GM12878 (cell line): ENCODE results near the gene HOXD10. TPM values are rescaled to one million over a fixed set of nuclear protein-coding genes. Genes with fewer than 3 reads are reported as not detected.

ENCODE experiments used
- ATAC-seq: fragments of 200-7000 bp; cut with Tn5 transposase; 3 replicates; pipeline ENCODE4 v1.9.1; 2020; ENCODE audit warnings: mild to moderate bottlenecking, moderate library complexity
- BruUV-seq: library from RNA; stranded (reverse); fragments of 400-500 nt; replicated peaks from 2 replicates; lab custom pipeline; 2021; lab: Mats Ljungman, UMichigan
- CTCF ChIA-PET: fragments of 300-600 bp; sonication (Branson Sonifier 250); formaldehyde crosslinking; extraction: SDS; loops from one replicate; lab custom pipeline; 2021; ENCODE audit warnings: inconsistent platforms; lab: Yijun Ruan, JAX
- POLR2A ChIA-PET: fragments of 350-600 bp; formaldehyde crosslinking; extraction: SDS; loops from one replicate; lab custom pipeline; 2021; ENCODE audit warnings: inconsistent platforms; lab: Charles Lee
- RAD21 ChIA-PET: fragments of 300-600 bp; sonication (Branson Sonifier 250); formaldehyde crosslinking; loops from one replicate; lab custom pipeline; 2023; ENCODE audit warnings: antibody characterized with exemption; ENCODE audit not compliant: unreplicated experiment; lab: Charles Lee
- SMC1A ChIA-PET: fragments of 300-600 bp; sonication (Branson Sonifier 250); formaldehyde crosslinking; loops from one replicate; lab custom pipeline; 2023; ENCODE audit not compliant: unreplicated experiment, uncharacterized antibody; lab: Charles Lee
- DNase-seq: peaks from one replicate; pipeline ENCODE4 v3.0.0-alpha.2; 2011; ENCODE audit warnings: low read depth, low spot score
- FAIRE-seq: peaks from 3 replicates; lab custom pipeline; 2011; peaks lifted over from hg19 to GRCh38; lab: Jason Lieb, UNC
- H2AFZ ChIP-seq: 2 replicates; pipeline ENCODE4 v1.6.0; 2011; ENCODE audit warnings: low read depth, low read length, control low read depth; ENCODE audit not compliant: control insufficient read depth
- H3K27ac ChIP-seq: 2 replicates; pipeline ENCODE4 v1.5.1; 2011; ENCODE audit warnings: control low read depth; ENCODE audit not compliant: control insufficient read depth, insufficient read depth
- H3K27me3 ChIP-seq, 2 experiments: replicated peaks in 1 of 2; 2 replicates each; pipeline versions ENCODE4 v1.6.0 to v1.6.1; 2011; ENCODE audit warnings: low read length in 1 of 2; ENCODE audit not compliant: control insufficient read depth in 2 of 2, insufficient read depth in 2 of 2
- H3K36me3 ChIP-seq, 2 experiments: 2 replicates each; pipeline ENCODE4 v1.5.1; 2011; ENCODE audit warnings: low read length in 1 of 2; ENCODE audit not compliant: control insufficient read depth in 2 of 2, insufficient read depth in 2 of 2
- H3K4me1 ChIP-seq: 2 replicates; pipeline ENCODE4 v1.6.1; 2011; ENCODE audit warnings: mild to moderate bottlenecking, low read length, moderate library complexity, mixed read lengths; ENCODE audit not compliant: control insufficient read depth, insufficient read depth
- H3K4me2 ChIP-seq: 2 replicates; pipeline ENCODE4 v1.6.0; 2011; ENCODE audit warnings: control low read depth; ENCODE audit not compliant: control insufficient read depth, insufficient read depth
- H3K4me3 ChIP-seq: fragments of 200-600 bp; sonication (generic); 2 replicates; pipeline ENCODE4 v1.5.1; 2016
- H3K79me2 ChIP-seq: 2 replicates; pipeline ENCODE4 v1.6.0; 2011; ENCODE audit warnings: low read length; ENCODE audit not compliant: control insufficient read depth, insufficient read depth
- H3K9ac ChIP-seq: 2 replicates; pipeline ENCODE4 v1.8.0; 2011; ENCODE audit warnings: low read length, control low read depth, mixed read lengths; ENCODE audit not compliant: control insufficient read depth, insufficient read depth
- H3K9me3 ChIP-seq: replicated peaks from 3 replicates; pipeline ENCODE4 v1.5.1; 2011; ENCODE audit warnings: mild to moderate bottlenecking, low read length; ENCODE audit not compliant: control insufficient read depth, insufficient read depth
- H4K20me1 ChIP-seq: 2 replicates; pipeline ENCODE4 v1.6.0; 2011; ENCODE audit not compliant: control insufficient read depth, insufficient read depth
- EP300 ChIP-seq, 2 experiments: fragments of 150-350 bp in 1 of 2; IDR thresholded peaks; 2 replicates each; pipeline ENCODE4 v1.6.1; 2011 to 2012; ENCODE audit warnings: low read depth in 2 of 2, low read length in 2 of 2, borderline replicate concordance in 1 of 2, improper control_type of control experiment in 1 of 2, inconsistent platforms in 1 of 2; ENCODE audit not compliant: control insufficient read depth in 1 of 2
- ETV6 ChIP-seq, 2 experiments: fragments of 450-650 bp in 1 of 2; IDR thresholded peaks in 1 of 2; conservative IDR thresholded peaks in 1 of 2; 2 replicates each; pipeline ENCODE4 v1.6.1; 2014; ENCODE audit warnings: antibody characterized with exemption in 1 of 2, borderline replicate concordance in 1 of 2, low read depth in 1 of 2, mild to moderate bottlenecking in 1 of 2, moderate library complexity in 1 of 2
- EZH2 ChIP-seq: IDR thresholded peaks from 2 replicates; pipeline ENCODE4 v1.6.1; 2012; ENCODE audit warnings: low read depth, mild to moderate bottlenecking, control low read depth, inconsistent platforms, low read length, borderline replicate concordance; ENCODE audit not compliant: control insufficient read depth
- IKZF2 ChIP-seq, 2 experiments: fragments of 450-650 bp; IDR thresholded peaks; 2 replicates each; pipeline ENCODE4 v1.6.1; 2017; ENCODE audit warnings: mild to moderate bottlenecking in 2 of 2, moderate library complexity in 2 of 2
- POLR2A ChIP-seq: IDR thresholded peaks from 2 replicates; pipeline ENCODE4 v1.6.1; 2011; ENCODE audit warnings: low read depth, mild to moderate bottlenecking, low read length
- POLR2AphosphoS5 ChIP-seq: IDR thresholded peaks from 2 replicates; pipeline ENCODE4 v1.6.1; 2011; ENCODE audit warnings: mild to moderate bottlenecking, low read length, inconsistent platforms
- SPI1 ChIP-seq: IDR thresholded peaks from 2 replicates; pipeline ENCODE4 v1.6.1; 2011; ENCODE audit warnings: low read depth, mild to moderate bottlenecking, low read length, moderate library complexity, borderline replicate concordance; ENCODE audit not compliant: insufficient read depth
- WGBS: methylation state at CpG from one replicate; pipeline ENCODE4 v1.1.6; 2016; ENCODE audit warnings: low lambda C conversion rate; ENCODE audit not compliant: insufficient replicate concordance, insufficient coverage; ENCODE audit errors: missing lambda C conversion rate; 5-methylcytosine and 5-hydroxymethylcytosine counted together
- in situ Hi-C: fragments of 300-500 bp; cut with MboI; formaldehyde crosslinking; loops from 9 replicates; pipeline ENCODE4 v1.14.3; 2018; ENCODE audit warnings: mixed read lengths
- intact Hi-C: fragments of 100-400 bp; cut with micrococcal nuclease; formaldehyde crosslinking; loops from one replicate; pipeline ENCODE4 v1.14.2; 2022; ENCODE audit not compliant: unreplicated experiment
- polyA plus RNA-seq, 11 experiments: library from polyadenylated mRNA; depleted of rRNA in 4 of 11; unstranded in 6 of 11; stranded (reverse) in 5 of 11; fragments of >200 nt; fragmentation: Nextera tagmentation in 4 of 11; fragmentation: Illumina TruSeq in 1 of 11; extraction: Ambion mirVana in 4 of 11; extraction: Trizol in 1 of 11; gene quantifications; 1 replicate in 1 of 11; 2 replicates in 10 of 11; pipeline versions ENCODE4 v1.2.1 to v1.2.3, GENCODE V29; 2011 to 2016; ENCODE audit warnings: inconsistent platforms in 2 of 11, missing spikeins in 2 of 11, low read depth in 1 of 11
- total RNA-seq, 4 experiments: library from RNA; depleted of rRNA in 3 of 4; stranded (reverse); fragments of >200 nt in 3 of 4; fragmentation: Illumina TruSeq in 1 of 4; extraction: Trizol in 1 of 4; gene quantifications; 2 replicates each; pipeline versions ENCODE4 v1.2.1 to v1.2.3, GENCODE V29; 2013 to 2021
- TF ChIP-seq, protein P1 (sequence below): IDR thresholded peaks from 2 replicates; pipeline ENCODE4 v1.6.1; 2012; ENCODE audit warnings: low read depth, low read length, improper control_type of control experiment
- TF ChIP-seq, protein P2 (sequence below): fragments of 450-650 bp; IDR thresholded peaks from 2 replicates; pipeline ENCODE4 v1.6.1; 2016; ENCODE audit warnings: mild to moderate bottlenecking, moderate library complexity, borderline replicate concordance
- TF ChIP-seq, protein P3 (sequence below): fragments of 150-350 bp; IDR thresholded peaks from 2 replicates; pipeline ENCODE4 v1.6.1; 2016; ENCODE audit warnings: low read depth, low read length
- TF ChIP-seq, protein P4 (sequence below), 3 experiments: IDR thresholded peaks in 2 of 3; conservative IDR thresholded peaks in 1 of 3; 2 replicates each; pipeline ENCODE4 v1.5.1; 2011; ENCODE audit warnings: low read depth in 3 of 3, low read length in 3 of 3, mild to moderate bottlenecking in 3 of 3, control low read depth in 2 of 3, moderate library complexity in 2 of 3, inconsistent platforms in 1 of 3, mixed read lengths in 1 of 3; ENCODE audit not compliant: control insufficient read depth in 2 of 3, insufficient read depth in 1 of 3; ENCODE audit errors: extremely low read depth in 1 of 3

HOXD10 gene
- total and polyA plus RNA-seq, 10 of the 15 experiments (the other 5 are each of a cell fraction or from before 2014, with no cell fraction given) = not detected

DNA sequence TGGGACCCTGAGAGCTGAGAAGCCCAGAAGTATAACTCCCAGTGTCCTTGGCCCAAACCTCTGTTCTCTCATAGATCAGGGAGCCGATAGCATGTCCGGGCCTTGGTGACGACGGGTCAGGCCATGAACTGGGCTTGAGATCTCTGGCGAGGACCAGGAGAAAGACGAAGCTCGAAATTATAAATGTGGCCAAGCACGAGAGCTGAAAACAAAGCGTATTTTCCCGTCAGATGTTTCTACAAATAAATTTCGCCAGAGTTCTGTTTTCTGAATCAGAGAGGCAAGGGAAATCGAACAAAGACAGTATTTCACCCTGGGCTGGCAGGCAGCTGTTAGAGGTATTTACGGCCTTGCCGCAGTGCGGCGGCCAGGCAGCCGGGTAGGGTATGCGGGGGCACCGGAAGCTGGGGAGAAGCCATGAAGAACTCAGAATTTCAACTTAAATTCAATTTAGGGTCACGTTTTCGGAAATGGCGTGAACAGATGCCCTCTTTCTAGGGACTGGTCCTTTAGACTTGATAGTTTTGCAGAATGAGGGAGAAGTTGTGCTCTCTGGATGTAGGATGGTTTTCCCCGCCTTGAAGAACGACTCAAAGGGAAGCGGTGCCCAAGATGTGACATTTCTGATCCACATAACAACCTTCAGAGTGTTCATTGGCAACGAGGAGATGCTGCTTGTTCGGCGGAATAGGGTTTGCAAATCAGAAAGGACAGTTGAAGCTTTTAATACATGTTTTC, 22.5 kb downstream of the HOXD10 start:
- WGBS = 42% methylated on average over 28 of the region's 28 CpGs
- ChIA-PET SMC1A (interaction anchor here (1.1 to 5.3 kb wide), 7 partner anchors 11 to 1009 kb away, joined by 3 to 58 read pairs (median 12); no protein-coding TSS in a partner anchor), CTCF (interaction anchor here (0.7 to 8.6 kb wide), 17 partner anchors 12 to 1010 kb away, joined by 3 to 157 read pairs (median 10); no protein-coding TSS in a partner anchor), POLR2A (no interaction called here), RAD21 (interaction anchor here (0.8 to 3.7 kb wide), 7 partner anchors 13 to 498 kb away, joined by 3 to 76 read pairs (median 4); no protein-coding TSS in a partner anchor)
- no peak overlapping the region for H3K4me3 ChIP-seq
- H2AFZ ChIP-seq = no peak overlapping the region
- no peak for ATAC-seq
- no peaks in the 10 kb centered on the region for H3K79me2 ChIP-seq
- H3K4me1 ChIP-seq = no peaks in the 10 kb centered on the region
- BruUV-seq = no TSS peak
- no peaks in the 10 kb centered on the region for H4K20me1 ChIP-seq
- in situ Hi-C loops (loop anchor here (25.0 kb wide), 1 partner anchor 1198 kb away; no protein-coding TSS in a partner anchor), intact Hi-C loops (no loop called here)
- no peaks in the 10 kb centered on the region; the same call in 2 of the 3 replicates for H3K9me3 ChIP-seq
- H3K27me3 ChIP-seq = peaks cover 2 to 11% of the 10 kb centered on the region in 2 experiments
- no peak overlapping the region for H3K9ac ChIP-seq
- FAIRE-seq = no peak
- no peak overlapping the region for H3K4me2 ChIP-seq
- no peak for DNase-seq
- H3K27ac ChIP-seq = no peak overlapping the region
- no peaks in the 10 kb centered on the region for H3K36me3 ChIP-seq
- no peak for TF ChIP-seq SPI1
- TF ChIP-seq POLR2AphosphoS5 = no peak
- TF ChIP-seq EZH2 = no peak
- TF ChIP-seq, protein P1, sequence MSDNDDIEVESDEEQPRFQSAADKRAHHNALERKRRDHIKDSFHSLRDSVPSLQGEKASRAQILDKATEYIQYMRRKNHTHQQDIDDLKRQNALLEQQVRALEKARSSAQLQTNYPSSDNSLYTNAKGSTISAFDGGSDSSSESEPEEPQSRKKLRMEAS = no peak
- TF ChIP-seq EP300 (IDR thresholded peaks at IDR 0.05; ENCODE audit: borderline replicate concordance in 1 of 2, control insufficient read depth in 1 of 2, low read depth in 2 of 2, low read length in 2 of 2) = no peak
- TF ChIP-seq, protein P2, sequence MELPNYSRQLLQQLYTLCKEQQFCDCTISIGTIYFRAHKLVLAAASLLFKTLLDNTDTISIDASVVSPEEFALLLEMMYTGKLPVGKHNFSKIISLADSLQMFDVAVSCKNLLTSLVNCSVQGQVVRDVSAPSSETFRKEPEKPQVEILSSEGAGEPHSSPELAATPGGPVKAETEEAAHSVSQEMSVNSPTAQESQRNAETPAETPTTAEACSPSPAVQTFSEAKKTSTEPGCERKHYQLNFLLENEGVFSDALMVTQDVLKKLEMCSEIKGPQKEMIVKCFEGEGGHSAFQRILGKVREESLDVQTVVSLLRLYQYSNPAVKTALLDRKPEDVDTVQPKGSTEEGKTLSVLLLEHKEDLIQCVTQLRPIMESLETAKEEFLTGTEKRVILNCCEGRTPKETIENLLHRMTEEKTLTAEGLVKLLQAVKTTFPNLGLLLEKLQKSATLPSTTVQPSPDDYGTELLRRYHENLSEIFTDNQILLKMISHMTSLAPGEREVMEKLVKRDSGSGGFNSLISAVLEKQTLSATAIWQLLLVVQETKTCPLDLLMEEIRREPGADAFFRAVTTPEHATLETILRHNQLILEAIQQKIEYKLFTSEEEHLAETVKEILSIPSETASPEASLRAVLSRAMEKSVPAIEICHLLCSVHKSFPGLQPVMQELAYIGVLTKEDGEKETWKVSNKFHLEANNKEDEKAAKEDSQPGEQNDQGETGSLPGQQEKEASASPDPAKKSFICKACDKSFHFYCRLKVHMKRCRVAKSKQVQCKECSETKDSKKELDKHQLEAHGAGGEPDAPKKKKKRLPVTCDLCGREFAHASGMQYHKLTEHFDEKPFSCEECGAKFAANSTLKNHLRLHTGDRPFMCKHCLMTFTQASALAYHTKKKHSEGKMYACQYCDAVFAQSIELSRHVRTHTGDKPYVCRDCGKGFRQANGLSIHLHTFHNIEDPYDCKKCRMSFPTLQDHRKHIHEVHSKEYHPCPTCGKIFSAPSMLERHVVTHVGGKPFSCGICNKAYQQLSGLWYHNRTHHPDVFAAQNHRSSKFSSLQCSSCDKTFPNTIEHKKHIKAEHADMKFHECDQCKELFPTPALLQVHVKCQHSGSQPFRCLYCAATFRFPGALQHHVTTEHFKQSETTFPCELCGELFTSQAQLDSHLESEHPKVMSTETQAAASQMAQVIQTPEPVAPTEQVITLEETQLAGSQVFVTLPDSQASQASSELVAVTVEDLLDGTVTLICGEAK = no peak
- no peak for TF ChIP-seq IKZF2 (IDR thresholded peaks at IDR 0.05)
- TF ChIP-seq POLR2A = no peak
- TF ChIP-seq ETV6 (conservative IDR thresholded peaks at IDR 0.05 in 1 of 2, IDR thresholded peaks at IDR 0.05 in 1 of 2; ENCODE audit: borderline replicate concordance in 1 of 2, low read depth in 1 of 2) = no peak
- TF ChIP-seq, protein P3, sequence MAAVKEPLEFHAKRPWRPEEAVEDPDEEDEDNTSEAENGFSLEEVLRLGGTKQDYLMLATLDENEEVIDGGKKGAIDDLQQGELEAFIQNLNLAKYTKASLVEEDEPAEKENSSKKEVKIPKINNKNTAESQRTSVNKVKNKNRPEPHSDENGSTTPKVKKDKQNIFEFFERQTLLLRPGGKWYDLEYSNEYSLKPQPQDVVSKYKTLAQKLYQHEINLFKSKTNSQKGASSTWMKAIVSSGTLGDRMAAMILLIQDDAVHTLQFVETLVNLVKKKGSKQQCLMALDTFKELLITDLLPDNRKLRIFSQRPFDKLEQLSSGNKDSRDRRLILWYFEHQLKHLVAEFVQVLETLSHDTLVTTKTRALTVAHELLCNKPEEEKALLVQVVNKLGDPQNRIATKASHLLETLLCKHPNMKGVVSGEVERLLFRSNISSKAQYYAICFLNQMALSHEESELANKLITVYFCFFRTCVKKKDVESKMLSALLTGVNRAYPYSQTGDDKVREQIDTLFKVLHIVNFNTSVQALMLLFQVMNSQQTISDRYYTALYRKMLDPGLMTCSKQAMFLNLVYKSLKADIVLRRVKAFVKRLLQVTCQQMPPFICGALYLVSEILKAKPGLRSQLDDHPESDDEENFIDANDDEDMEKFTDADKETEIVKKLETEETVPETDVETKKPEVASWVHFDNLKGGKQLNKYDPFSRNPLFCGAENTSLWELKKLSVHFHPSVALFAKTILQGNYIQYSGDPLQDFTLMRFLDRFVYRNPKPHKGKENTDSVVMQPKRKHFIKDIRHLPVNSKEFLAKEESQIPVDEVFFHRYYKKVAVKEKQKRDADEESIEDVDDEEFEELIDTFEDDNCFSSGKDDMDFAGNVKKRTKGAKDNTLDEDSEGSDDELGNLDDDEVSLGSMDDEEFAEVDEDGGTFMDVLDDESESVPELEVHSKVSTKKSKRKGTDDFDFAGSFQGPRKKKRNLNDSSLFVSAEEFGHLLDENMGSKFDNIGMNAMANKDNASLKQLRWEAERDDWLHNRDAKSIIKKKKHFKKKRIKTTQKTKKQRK = no peak
- TF ChIP-seq, protein P4, sequence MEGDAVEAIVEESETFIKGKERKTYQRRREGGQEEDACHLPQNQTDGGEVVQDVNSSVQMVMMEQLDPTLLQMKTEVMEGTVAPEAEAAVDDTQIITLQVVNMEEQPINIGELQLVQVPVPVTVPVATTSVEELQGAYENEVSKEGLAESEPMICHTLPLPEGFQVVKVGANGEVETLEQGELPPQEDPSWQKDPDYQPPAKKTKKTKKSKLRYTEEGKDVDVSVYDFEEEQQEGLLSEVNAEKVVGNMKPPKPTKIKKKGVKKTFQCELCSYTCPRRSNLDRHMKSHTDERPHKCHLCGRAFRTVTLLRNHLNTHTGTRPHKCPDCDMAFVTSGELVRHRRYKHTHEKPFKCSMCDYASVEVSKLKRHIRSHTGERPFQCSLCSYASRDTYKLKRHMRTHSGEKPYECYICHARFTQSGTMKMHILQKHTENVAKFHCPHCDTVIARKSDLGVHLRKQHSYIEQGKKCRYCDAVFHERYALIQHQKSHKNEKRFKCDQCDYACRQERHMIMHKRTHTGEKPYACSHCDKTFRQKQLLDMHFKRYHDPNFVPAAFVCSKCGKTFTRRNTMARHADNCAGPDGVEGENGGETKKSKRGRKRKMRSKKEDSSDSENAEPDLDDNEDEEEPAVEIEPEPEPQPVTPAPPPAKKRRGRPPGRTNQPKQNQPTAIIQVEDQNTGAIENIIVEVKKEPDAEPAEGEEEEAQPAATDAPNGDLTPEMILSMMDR (IDR thresholded peaks at IDR 0.05 in 2 of 3, conservative IDR thresholded peaks at IDR 0.05 in 1 of 3; ENCODE audit: control insufficient read depth in 2 of 3, extremely low read depth in 1 of 3, insufficient read depth in 1 of 3, low read depth in 3 of 3, low read length in 3 of 3) = no peak
